Epithelial cell of proximal tubule (primary cell): ENCODE results near the gene MAP3K20. TPM values are rescaled to one million over a fixed set of nuclear protein-coding genes. Genes with fewer than 3 reads are reported as not detected.
"Not testable (repeated sequence)": the region's sequence is repeated elsewhere in the genome, so short reads cannot be mapped to it uniquely, and the experiment has no call there.

ENCODE experiments used
- DNase-seq: peaks from one replicate; pipeline ENCODE4 v3.0.0-alpha.2; 2011; ENCODE audit warnings: low read depth
- H3K4me3 ChIP-seq: 2 replicates; pipeline ENCODE4 v1.5.1; 2011; ENCODE audit warnings: low read depth, mild to moderate bottlenecking, low read length
- total RNA-seq: library from RNA; depleted of rRNA; stranded (reverse); fragments of >200 nt; gene quantifications from 2 replicates; pipeline ENCODE4 v1.2.3, GENCODE V29; 2015
- TF ChIP-seq, protein P1 (sequence below): conservative IDR thresholded peaks from 2 replicates; pipeline ENCODE4 v1.5.1; 2012; ENCODE audit warnings: low read depth, mild to moderate bottlenecking, low read length

MAP3K20 gene
- total RNA-seq, 1 donor from 2014 or later: 19.4 TPM

DNA sequence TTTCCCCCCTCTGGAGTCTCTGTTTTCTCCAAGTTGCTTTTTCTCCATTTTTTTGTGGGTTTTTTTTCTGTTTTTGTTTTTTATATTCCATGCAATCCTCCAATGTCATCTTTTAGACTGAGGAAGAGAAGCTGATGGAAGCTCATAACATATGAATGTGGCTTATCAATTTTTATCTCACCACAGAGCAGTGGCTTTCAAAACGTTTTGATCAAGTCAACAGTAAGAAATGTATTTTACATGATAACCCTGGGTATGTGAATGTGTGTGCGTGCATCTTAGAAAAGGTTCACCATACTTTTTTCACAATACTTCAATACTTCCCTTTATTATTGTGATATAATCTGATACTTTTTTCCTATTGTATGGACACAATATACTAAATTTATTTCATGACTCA lies 214.4 kb downstream of the MAP3K20 start:
- DNase-seq: no peak
- TF ChIP-seq, protein P1, sequence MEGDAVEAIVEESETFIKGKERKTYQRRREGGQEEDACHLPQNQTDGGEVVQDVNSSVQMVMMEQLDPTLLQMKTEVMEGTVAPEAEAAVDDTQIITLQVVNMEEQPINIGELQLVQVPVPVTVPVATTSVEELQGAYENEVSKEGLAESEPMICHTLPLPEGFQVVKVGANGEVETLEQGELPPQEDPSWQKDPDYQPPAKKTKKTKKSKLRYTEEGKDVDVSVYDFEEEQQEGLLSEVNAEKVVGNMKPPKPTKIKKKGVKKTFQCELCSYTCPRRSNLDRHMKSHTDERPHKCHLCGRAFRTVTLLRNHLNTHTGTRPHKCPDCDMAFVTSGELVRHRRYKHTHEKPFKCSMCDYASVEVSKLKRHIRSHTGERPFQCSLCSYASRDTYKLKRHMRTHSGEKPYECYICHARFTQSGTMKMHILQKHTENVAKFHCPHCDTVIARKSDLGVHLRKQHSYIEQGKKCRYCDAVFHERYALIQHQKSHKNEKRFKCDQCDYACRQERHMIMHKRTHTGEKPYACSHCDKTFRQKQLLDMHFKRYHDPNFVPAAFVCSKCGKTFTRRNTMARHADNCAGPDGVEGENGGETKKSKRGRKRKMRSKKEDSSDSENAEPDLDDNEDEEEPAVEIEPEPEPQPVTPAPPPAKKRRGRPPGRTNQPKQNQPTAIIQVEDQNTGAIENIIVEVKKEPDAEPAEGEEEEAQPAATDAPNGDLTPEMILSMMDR: no peak
- no peak overlapping the region for H3K4me3 ChIP-seq

DNA sequence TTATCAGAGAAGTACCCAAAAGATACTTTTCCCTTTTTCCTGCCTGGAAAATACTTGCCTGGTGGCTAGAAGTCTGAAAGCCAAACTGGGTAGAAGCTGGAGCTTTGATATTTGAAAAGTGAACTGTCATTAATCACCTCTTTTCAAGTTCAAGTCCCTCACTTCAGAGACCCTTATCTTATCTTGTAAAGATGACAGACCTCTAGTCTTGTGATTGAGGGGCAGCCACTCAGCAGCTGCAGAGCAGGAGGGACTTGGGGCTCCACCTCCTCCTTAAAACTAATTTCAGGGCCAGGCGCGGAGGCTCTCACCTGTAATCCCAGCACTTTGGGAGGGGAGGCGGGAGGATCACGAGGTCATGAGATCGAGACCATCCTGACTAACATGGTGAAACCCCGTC lies 214.9 kb downstream of the MAP3K20 start:
- no peak for DNase-seq
- TF ChIP-seq, protein P1: no peak
- no peak overlapping the region for H3K4me3 ChIP-seq

DNA sequence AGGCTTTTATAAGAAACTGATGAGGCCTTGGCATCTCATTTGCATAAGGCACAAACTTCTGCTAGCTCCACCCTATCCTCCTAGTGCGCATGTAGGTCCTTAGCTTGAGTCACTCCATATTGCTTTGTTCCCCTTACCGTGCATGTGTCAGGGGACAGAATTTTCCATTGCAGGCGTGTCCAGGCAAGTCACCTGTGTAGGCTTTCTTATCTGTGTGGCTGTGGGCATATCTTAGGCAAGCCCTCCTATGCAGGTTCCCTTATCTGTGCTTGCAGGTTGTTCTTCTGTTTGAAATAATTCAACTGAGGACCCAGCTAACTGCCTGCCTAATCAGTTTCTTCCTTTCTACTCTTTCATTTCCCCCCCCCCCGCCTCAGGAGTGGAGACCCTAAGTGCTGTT lies 215.8 kb downstream of the MAP3K20 start:
- TF ChIP-seq, protein P1: no peak
- no peak for DNase-seq
- no peak overlapping the region for H3K4me3 ChIP-seq

DNA sequence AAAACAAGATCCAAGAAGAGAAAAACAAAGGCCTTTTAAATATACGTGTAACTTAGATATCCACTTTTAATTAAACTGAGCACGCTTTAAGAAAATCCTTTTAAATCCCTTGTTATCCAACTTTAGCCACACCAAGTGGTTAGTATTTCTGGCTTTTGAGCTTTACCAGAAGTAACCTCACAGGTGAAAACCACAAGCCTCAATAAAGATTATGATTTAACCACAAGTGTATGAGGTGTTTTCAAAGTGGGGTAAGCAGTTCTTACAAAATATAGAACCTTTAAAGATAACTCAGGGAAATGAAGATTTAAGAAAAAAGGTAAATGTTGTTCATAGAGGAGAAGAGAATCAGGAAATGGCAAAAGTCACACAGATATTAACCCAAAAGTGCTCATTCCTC lies 220.6 kb downstream of the MAP3K20 start:
- TF ChIP-seq, protein P1: no peak
- H3K4me3 ChIP-seq: no peak overlapping the region
- no peak for DNase-seq

DNA sequence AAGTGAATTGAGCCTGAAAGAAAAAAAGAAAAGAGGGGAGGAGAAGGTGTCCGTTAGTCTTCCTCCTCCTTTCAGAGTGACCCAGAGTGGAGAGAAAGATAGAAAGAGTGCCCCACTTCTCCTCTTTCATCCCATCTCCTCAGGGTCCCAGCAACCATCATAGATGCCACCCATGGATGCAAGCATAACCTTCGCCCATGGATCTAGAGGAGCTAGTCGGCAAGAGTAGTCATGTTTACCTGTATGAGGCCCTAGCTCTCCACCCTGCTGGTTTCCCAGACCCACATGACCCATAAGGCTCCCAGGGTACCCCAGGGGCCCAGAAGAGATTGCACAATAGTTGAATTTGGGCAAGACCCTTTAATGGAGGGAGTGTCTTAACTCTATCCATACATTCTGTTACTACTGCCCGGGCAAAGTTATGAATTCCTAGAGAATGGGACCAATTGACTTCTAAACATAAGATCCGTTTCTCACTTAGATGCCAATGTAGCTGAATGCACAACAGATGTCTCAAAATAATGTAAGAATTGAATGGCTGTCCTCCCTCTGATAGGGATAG lies 223.0 kb downstream of the MAP3K20 start:
- TF ChIP-seq, protein P1: no peak
- H3K4me3 ChIP-seq: no peak overlapping the region
- DNase-seq: peak; percentile 4

DNA sequence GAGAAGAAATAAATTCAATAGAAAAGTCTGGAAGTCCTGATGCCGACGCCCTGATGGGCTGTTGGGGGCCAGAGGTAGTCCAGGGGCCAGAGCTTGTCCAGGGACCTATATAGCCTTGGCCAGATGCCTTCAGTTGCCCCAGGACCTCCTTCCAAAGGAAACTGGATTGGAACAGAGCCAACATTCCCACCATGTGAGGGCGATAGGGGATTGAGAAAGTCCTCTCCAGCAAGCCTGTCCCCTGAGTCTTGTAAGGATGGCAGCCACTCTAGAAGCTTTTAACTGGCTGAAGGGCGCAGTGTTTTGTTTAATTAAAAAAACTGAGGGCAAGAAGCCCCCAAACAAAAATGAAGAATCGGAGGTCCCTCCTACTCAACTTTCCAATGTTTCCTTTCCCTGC lies 224.1 kb downstream of the MAP3K20 start:
- TF ChIP-seq, protein P1: no peak
- no peak overlapping the region for H3K4me3 ChIP-seq
- DNase-seq: no peak

DNA sequence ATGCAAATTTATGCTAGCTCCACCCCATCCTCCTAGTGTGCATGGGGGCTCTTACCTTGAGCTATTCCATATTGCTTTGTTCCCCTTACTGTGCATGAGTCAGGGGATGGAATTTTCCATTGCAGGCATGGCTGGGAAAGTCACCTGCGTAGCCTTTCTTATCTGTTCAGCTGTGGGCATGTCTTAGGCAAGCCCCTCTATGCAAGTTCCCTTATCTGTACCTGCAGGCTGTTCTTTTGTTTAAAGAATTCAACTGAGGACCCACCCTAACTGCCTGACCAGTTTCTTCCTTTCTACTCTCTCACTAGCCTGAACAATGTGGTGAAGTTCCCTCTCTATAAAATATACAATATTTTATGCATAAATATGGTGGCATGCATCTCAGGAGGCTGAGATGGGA lies 224.8 kb downstream of the MAP3K20 start:
- TF ChIP-seq, protein P1: no peak
- DNase-seq: no peak
- H3K4me3 ChIP-seq: no peak overlapping the region

DNA sequence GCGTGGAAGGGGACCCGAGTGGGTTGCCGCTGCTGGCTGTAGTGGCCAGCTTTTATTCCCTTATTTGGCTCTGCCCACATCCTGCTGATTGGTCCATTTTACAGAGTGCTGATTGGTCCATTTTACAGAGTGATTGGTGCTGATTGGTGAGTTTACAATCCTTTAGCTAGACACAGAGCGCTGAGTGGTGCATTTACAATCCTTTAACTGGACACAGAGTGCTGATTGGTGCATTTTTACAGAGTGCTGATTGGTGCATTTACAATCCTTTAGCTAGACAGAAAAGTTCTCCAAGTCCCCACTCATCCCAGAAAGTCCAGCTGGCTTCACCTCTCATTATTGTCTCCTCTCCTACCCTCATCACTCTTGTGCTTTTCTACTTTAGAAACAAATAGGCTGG lies 225.9 kb downstream of the MAP3K20 start:
- not testable (repeated sequence) for H3K4me3 ChIP-seq, DNase-seq
